Panc1 (cell line): ENCODE measurements around the gene OVAAL. TPM values are rescaled to one million over a fixed set of nuclear protein-coding genes. Genes with fewer than 3 reads are reported as not detected.

ENCODE experiments used
- ATAC-seq: fragments of 200-7000 bp; cut with Tn5 transposase; 2 replicates; pipeline ENCODE4 v1.9.1; 2020; ENCODE audit warnings: mild to moderate bottlenecking, moderate library complexity
- BruUV-seq: library from RNA; stranded (reverse); fragments of 400-500 nt; replicated peaks from 2 replicates; lab custom pipeline; 2021; lab: Mats Ljungman, UMichigan
- CTCF ChIA-PET: fragments of 300-600 bp; sonication (Branson Sonifier 250); formaldehyde crosslinking; loops from one replicate; lab custom pipeline; 2022; ENCODE audit warnings: antibody characterized with exemption; lab: Charles Lee
- POLR2A ChIA-PET: fragments of 300-600 bp; sonication (Branson Sonifier 250); formaldehyde crosslinking; loops from one replicate; lab custom pipeline; 2022; ENCODE audit warnings: antibody characterized with exemption; lab: Charles Lee
- DNase-seq: peaks from one replicate; pipeline ENCODE4 v3.0.0-alpha.2; 2010; ENCODE audit warnings: low read depth, low spot score
- H3K27ac ChIP-seq: 2 replicates; pipeline ENCODE4 v1.5.1; 2011; ENCODE audit warnings: mild to moderate bottlenecking, low read length, inconsistent platforms
- H3K27me3 ChIP-seq: fragments of 200-500 bp; sonication (Bioruptor generic); 2 replicates; pipeline ENCODE4 v1.6.0; 2014; ENCODE audit warnings: low read length, inconsistent platforms; ENCODE audit not compliant: control insufficient read depth, insufficient read depth
- H3K36me3 ChIP-seq: fragments of 200-500 bp; sonication (Bioruptor generic); 2 replicates; pipeline ENCODE4 v1.5.1; 2014; ENCODE audit warnings: inconsistent platforms, mild to moderate bottlenecking, low read length, moderate library complexity; ENCODE audit not compliant: control insufficient read depth, insufficient read depth
- H3K4me1 ChIP-seq: 2 replicates; pipeline ENCODE4 v1.5.1; 2011; ENCODE audit warnings: inconsistent platforms, mild to moderate bottlenecking, low read length, moderate library complexity; ENCODE audit not compliant: control insufficient read depth, insufficient read depth
- H3K4me3 ChIP-seq, 2 experiments: 2 replicates each; pipeline ENCODE4 v1.5.1; 2011 to 2012; ENCODE audit warnings: low read depth in 2 of 2, low read length in 2 of 2, mild to moderate bottlenecking in 2 of 2, inconsistent platforms in 1 of 2, moderate library complexity in 1 of 2
- H3K9me3 ChIP-seq: fragments of 200-500 bp; sonication (Bioruptor generic); 2 replicates; pipeline ENCODE4 v1.5.1; 2014; ENCODE audit warnings: low read depth, mild to moderate bottlenecking, inconsistent platforms, low read length, moderate library complexity; ENCODE audit not compliant: control insufficient read depth, insufficient read depth
- CTCF ChIP-seq: fragments of 450-650 bp; IDR thresholded peaks from 2 replicates; pipeline ENCODE4 v1.5.1; 2017; ENCODE audit warnings: mild to moderate bottlenecking
- POLR2AphosphoS5 ChIP-seq: IDR thresholded peaks from 2 replicates; pipeline ENCODE4 v1.6.1; 2012; ENCODE audit warnings: mild to moderate bottlenecking, low read depth, low read length, moderate library complexity
- SIN3A ChIP-seq: IDR thresholded peaks from 2 replicates; pipeline ENCODE4 v1.6.1; 2012; ENCODE audit warnings: low read depth, mild to moderate bottlenecking, low read length, moderate library complexity, borderline replicate concordance; ENCODE audit not compliant: insufficient read depth
- TCF7L2 ChIP-seq: IDR thresholded peaks from 2 replicates; pipeline ENCODE4 v1.6.1; 2011; ENCODE audit warnings: mild to moderate bottlenecking, low read depth, low read length, inconsistent platforms
- in situ Hi-C: cut with HindIII; loops from 2 replicates; pipeline ENCODE4 v1.10.0; 2016; ENCODE audit warnings: low sequenced_read_pairs, low pct_unique_long_range_greater_than_20kb
- intact Hi-C: fragments of 100-400 bp; cut with micrococcal nuclease; formaldehyde crosslinking; loops from one replicate; pipeline ENCODE4 v1.10.0; 2022; ENCODE audit not compliant: unreplicated experiment
- total RNA-seq: library from RNA; stranded (reverse); gene quantifications from one replicate; pipeline ENCODE4 v1.2.1, GENCODE V29; 2021; ENCODE audit not compliant: unreplicated experiment
- TF ChIP-seq, protein P1 (sequence below), 2 experiments: IDR thresholded peaks; 2 replicates each; pipeline ENCODE4 v1.6.1; 2011 to 2012; ENCODE audit warnings: low read depth in 2 of 2, control low read depth in 1 of 2, low read length in 1 of 2, mild to moderate bottlenecking in 1 of 2, moderate library complexity in 1 of 2; ENCODE audit not compliant: insufficient read depth in 1 of 2

OVAAL gene
- total RNA-seq, 1 experiment from 2014 or later, result not detected

- intact Hi-C loops (loop anchor here (5.0 kb wide), 2 partner anchors 98 to 328 kb away; partner anchors contain the start of gene XPR1), in situ Hi-C loops (no loop called here)
- Histone ChIP-seq H3K36me3 (no peaks in the 10 kb centered on the region), H3K27me3 (peaks cover 2% of the 10 kb centered on the region; the same call in 1 of the 2 replicates), H3K4me1 (no peaks in the 10 kb centered on the region; the same call in 1 of the 2 replicates), H3K9me3 (no peaks in the 10 kb centered on the region), H3K27ac (no peak overlapping the region), H3K4me3 (no peak overlapping the region)
- POLR2A ChIA-PET, result interaction anchor here (0.6 kb wide), 1 partner anchor 1235 kb away, joined by 3 read pairs; no protein-coding TSS in a partner anchor
- DNase-seq (no peak), ATAC-seq (no peak)
- CTCF ChIA-PET, result no interaction called here
- no TSS peak for BruUV-seq
- no peak for TF ChIP-seq POLR2AphosphoS5
- TF ChIP-seq, protein P1, sequence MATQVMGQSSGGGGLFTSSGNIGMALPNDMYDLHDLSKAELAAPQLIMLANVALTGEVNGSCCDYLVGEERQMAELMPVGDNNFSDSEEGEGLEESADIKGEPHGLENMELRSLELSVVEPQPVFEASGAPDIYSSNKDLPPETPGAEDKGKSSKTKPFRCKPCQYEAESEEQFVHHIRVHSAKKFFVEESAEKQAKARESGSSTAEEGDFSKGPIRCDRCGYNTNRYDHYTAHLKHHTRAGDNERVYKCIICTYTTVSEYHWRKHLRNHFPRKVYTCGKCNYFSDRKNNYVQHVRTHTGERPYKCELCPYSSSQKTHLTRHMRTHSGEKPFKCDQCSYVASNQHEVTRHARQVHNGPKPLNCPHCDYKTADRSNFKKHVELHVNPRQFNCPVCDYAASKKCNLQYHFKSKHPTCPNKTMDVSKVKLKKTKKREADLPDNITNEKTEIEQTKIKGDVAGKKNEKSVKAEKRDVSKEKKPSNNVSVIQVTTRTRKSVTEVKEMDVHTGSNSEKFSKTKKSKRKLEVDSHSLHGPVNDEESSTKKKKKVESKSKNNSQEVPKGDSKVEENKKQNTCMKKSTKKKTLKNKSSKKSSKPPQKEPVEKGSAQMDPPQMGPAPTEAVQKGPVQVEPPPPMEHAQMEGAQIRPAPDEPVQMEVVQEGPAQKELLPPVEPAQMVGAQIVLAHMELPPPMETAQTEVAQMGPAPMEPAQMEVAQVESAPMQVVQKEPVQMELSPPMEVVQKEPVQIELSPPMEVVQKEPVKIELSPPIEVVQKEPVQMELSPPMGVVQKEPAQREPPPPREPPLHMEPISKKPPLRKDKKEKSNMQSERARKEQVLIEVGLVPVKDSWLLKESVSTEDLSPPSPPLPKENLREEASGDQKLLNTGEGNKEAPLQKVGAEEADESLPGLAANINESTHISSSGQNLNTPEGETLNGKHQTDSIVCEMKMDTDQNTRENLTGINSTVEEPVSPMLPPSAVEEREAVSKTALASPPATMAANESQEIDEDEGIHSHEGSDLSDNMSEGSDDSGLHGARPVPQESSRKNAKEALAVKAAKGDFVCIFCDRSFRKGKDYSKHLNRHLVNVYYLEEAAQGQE (IDR thresholded peaks at IDR 0.05; ENCODE audit: insufficient read depth in 1 of 2, low read depth in 2 of 2, low read length in 1 of 2), result no peak
- no peak for TF ChIP-seq TCF7L2
- TF ChIP-seq SIN3A, result no peak
- TF ChIP-seq CTCF, result no peak
Measured at GRCh38 chr1:180534214-180534613, 24.6 kb upstream of the OVAAL start.

GRCh38 chr1:180535418-180535999, 23.3 kb upstream of the OVAAL start:
- Histone ChIP-seq H3K27me3 (peaks cover 2% of the 10 kb centered on the region; the same call in 1 of the 2 replicates), H3K9me3 (no peaks in the 10 kb centered on the region), H3K4me3 (no peak overlapping the region), H3K4me1 (no peaks in the 10 kb centered on the region; the same call in 1 of the 2 replicates), H3K36me3 (no peaks in the 10 kb centered on the region), H3K27ac (no peak overlapping the region)
- no peak for DNase-seq
- intact Hi-C loops (loop anchor here (5.0 kb wide), 1 partner anchor 87 kb away; no protein-coding TSS in a partner anchor), in situ Hi-C loops (no loop called here)
- no TSS peak for BruUV-seq
- CTCF ChIA-PET, result interaction anchor here (1.0 kb wide), 1 partner anchor 328 kb away, joined by 4 read pairs; no protein-coding TSS in a partner anchor
- TF ChIP-seq CTCF, result no peak
- TF ChIP-seq TCF7L2, result no peak
- TF ChIP-seq, protein P1 (IDR thresholded peaks at IDR 0.05; ENCODE audit: insufficient read depth in 1 of 2, low read depth in 2 of 2, low read length in 1 of 2), result no peak
- TF ChIP-seq POLR2AphosphoS5, result no peak
- no peak for TF ChIP-seq SIN3A
- POLR2A ChIA-PET, result interaction anchor here (0.6 kb wide), 1 partner anchor 9 kb away, joined by 9 read pairs; no protein-coding TSS in a partner anchor
- no peak for ATAC-seq
